HFFc6 (cell line): ENCODE measurements around the gene ACY1. TPM values are rescaled to one million over a fixed set of nuclear protein-coding genes. Genes with fewer than 3 reads are reported as not detected.

ENCODE experiments used
- DNase-seq: peaks from one replicate; pipeline ENCODE4 v3.0.0-alpha.2; 2018
- H3K27ac Mint-ChIP-seq: 2 replicates; pipeline ENCODE4 v1.8.0; 2020; ENCODE audit warnings: mild to moderate bottlenecking, mixed read lengths
- H3K27me3 Mint-ChIP-seq: 2 replicates; pipeline ENCODE4 v1.8.0; 2021; ENCODE audit warnings: mild to moderate bottlenecking, moderate library complexity, mixed read lengths; ENCODE audit not compliant: insufficient read depth
- H3K36me3 Mint-ChIP-seq: 2 replicates; pipeline ENCODE4 v1.8.0; 2021; ENCODE audit warnings: low read depth, mixed read lengths
- H3K4me1 Mint-ChIP-seq: 2 replicates; pipeline ENCODE4 v1.8.0; 2020; ENCODE audit warnings: low read depth, mixed read lengths
- H3K4me3 Mint-ChIP-seq: 2 replicates; pipeline ENCODE4 v1.8.0; 2020; ENCODE audit warnings: mild to moderate bottlenecking, moderate library complexity, mixed read lengths
- H3K9me3 Mint-ChIP-seq: 2 replicates; pipeline ENCODE4 v1.8.0; 2020; ENCODE audit warnings: mild to moderate bottlenecking, mixed read lengths
- CTCF ChIP-seq: fragments of 200-600 bp; sonication (generic); IDR thresholded peaks from 2 replicates; pipeline ENCODE4 v1.5.0; 2021; ENCODE audit warnings: antibody characterized with exemption, mild to moderate bottlenecking
- total RNA-seq, 6 experiments: library from RNA; stranded (reverse); fragmentation: NEBNext Ultra II Directional; extraction: Animal tissue kit (Norgen Biotek cat#: 25700); gene quantifications; 2 replicates in 1 of 6; 3 replicates in 5 of 6; pipeline ENCODE4 v1.2.3, GENCODE V29; 2021

The ACY1 gene
- total RNA-seq, 6 experiments from 2014 or later = 40.0 to 49.2 (median 41.5) TPM

- Mint-ChIP-seq H3K27ac (no peak overlapping the region), H3K4me3 (no peak overlapping the region), H3K9me3 (no peaks in the 10 kb centered on the region), H3K36me3 (peaks cover 19% of the 10 kb centered on the region), H3K27me3 (no peaks in the 10 kb centered on the region; the same call in none of the 2 replicates), H3K4me1 (peaks cover 22% of the 10 kb centered on the region)
- TF ChIP-seq CTCF = no peak
- DNase-seq = no peak
Measured at GRCh38 chr3:51937014-51937413, 46.3 kb upstream of the ACY1 start.

- Mint-ChIP-seq H3K27ac (no peak overlapping the region), H3K36me3 (peaks cover 19% of the 10 kb centered on the region), H3K27me3 (no peaks in the 10 kb centered on the region; the same call in none of the 2 replicates), H3K9me3 (no peaks in the 10 kb centered on the region), H3K4me1 (peaks cover 29% of the 10 kb centered on the region), H3K4me3 (no peak overlapping the region)
- no peak for TF ChIP-seq CTCF
- no peak for DNase-seq
Measured at GRCh38 chr3:51937611-51938450, 45.5 kb upstream of the ACY1 start.

- no peaks in the 10 kb centered on the region; the same call in none of the 2 replicates for H3K27me3 Mint-ChIP-seq
- peaks cover 32% of the 10 kb centered on the region for H3K4me1 Mint-ChIP-seq
- H3K36me3 Mint-ChIP-seq = peaks cover 15% of the 10 kb centered on the region
- no peak overlapping the region for H3K4me3 Mint-ChIP-seq
- H3K9me3 Mint-ChIP-seq = no peaks in the 10 kb centered on the region
- no peak for TF ChIP-seq CTCF
- H3K27ac Mint-ChIP-seq = no peak overlapping the region
- DNase-seq = no peak
Measured at GRCh38 chr3:51938780-51939425, 44.4 kb upstream of the ACY1 start.

GRCh38 chr3:51940648-51941462 lies 42.5 kb upstream of the ACY1 start:
- Mint-ChIP-seq H3K4me3 (peak overlapping the region; percentile 89), H3K9me3 (no peaks in the 10 kb centered on the region), H3K27ac (peak overlapping the region; percentile 53), H3K27me3 (no peaks in the 10 kb centered on the region; the same call in none of the 2 replicates), H3K36me3 (peaks cover 9% of the 10 kb centered on the region), H3K4me1 (peaks cover 32% of the 10 kb centered on the region)
- no peak for DNase-seq
- TF ChIP-seq CTCF = no peak

GRCh38 chr3:51941463-51941797 lies 41.9 kb upstream of the ACY1 start:
- no peaks in the 10 kb centered on the region; the same call in 1 of the 2 replicates for H3K27me3 Mint-ChIP-seq
- peak overlapping the region; percentile 53 for H3K27ac Mint-ChIP-seq
- no peak for DNase-seq
- H3K4me3 Mint-ChIP-seq = peak overlapping the region; percentile 89
- H3K9me3 Mint-ChIP-seq = no peaks in the 10 kb centered on the region
- no peak for TF ChIP-seq CTCF
- H3K36me3 Mint-ChIP-seq = peaks cover 5% of the 10 kb centered on the region
- H3K4me1 Mint-ChIP-seq = peaks cover 32% of the 10 kb centered on the region
